Fibroblast of upper back skin (primary cell): ENCODE measurements around the gene SS18L1.

Source experiments
- DNase-seq: peaks from one replicate; pipeline ENCODE4 v3.0.0-alpha.2; 2013

Gene SS18L1

GRCh38 chr20:62198496-62198895 lies 54.9 kb downstream of the SS18L1 start:
- DNase-seq: no peak

GRCh38 chr20:62198931-62199330 lies 55.4 kb downstream of the SS18L1 start:
- DNase-seq: no peak

GRCh38 chr20:62200491-62201172 lies 57.1 kb downstream of the SS18L1 start:
- DNase-seq: no peak

GRCh38 chr20:62201173-62202082 lies 57.9 kb downstream of the SS18L1 start:
- no peak for DNase-seq

- no peak for DNase-seq
Observed at GRCh38 chr20:62202083-62202395, 58.5 kb downstream of the SS18L1 start.

- DNase-seq: no peak
Observed at GRCh38 chr20:62202676-62203377, 59.3 kb downstream of the SS18L1 start.

- peak; percentile 66 for DNase-seq
Observed at GRCh38 chr20:62203378-62204030, 59.9 kb downstream of the SS18L1 start.

- DNase-seq: no peak
Observed at GRCh38 chr20:62205618-62206387, 62.2 kb downstream of the SS18L1 start.

GRCh38 chr20:62206388-62206775 lies 62.8 kb downstream of the SS18L1 start:
- no peak for DNase-seq

- no peak for DNase-seq
Observed at GRCh38 chr20:62208061-62208794, 64.7 kb downstream of the SS18L1 start.

- no peak for DNase-seq
Observed at GRCh38 chr20:62208795-62209755, 65.5 kb downstream of the SS18L1 start.

GRCh38 chr20:62209850-62210495 lies 66.4 kb downstream of the SS18L1 start:
- DNase-seq: no peak

GRCh38 chr20:62210496-62210855 lies 66.9 kb downstream of the SS18L1 start:
- no peak for DNase-seq

GRCh38 chr20:62211216-62211615 lies 67.6 kb downstream of the SS18L1 start:
- DNase-seq: no peak

GRCh38 chr20:62211769-62212288 lies 68.3 kb downstream of the SS18L1 start:
- no peak for DNase-seq

- DNase-seq: no peak
Observed at GRCh38 chr20:62212299-62212698, 68.7 kb downstream of the SS18L1 start.

GRCh38 chr20:62214067-62214466 lies 70.5 kb downstream of the SS18L1 start:
- no peak for DNase-seq

- no peak for DNase-seq
Observed at GRCh38 chr20:62215020-62215990, 71.7 kb downstream of the SS18L1 start.
